Fibroblast of lung (primary cell): ENCODE results near the gene NOSTRIN. TPM values are rescaled to one million over a fixed set of nuclear protein-coding genes. Genes with fewer than 3 reads are reported as not detected.
A peak's percentile ranks its signal among the peaks of the same experiment; 100 is the strongest.

Experiments
- DNase-seq, 2 donors: peaks; one replicate each; pipeline versions ENCODE4 v3.0.0 to v3.0.0-alpha.2; 2010; ENCODE audit warnings: low read depth in 2 of 2
- H2AFZ ChIP-seq: 2 replicates; pipeline ENCODE4 v1.5.1; 2012; ENCODE audit warnings: low read length, control low read depth, inconsistent platforms
- H3K27ac ChIP-seq: 2 replicates; pipeline ENCODE4 v1.5.1; 2011; ENCODE audit warnings: low read length, control low read depth; ENCODE audit not compliant: insufficient read depth
- H3K27me3 ChIP-seq: 2 replicates; pipeline ENCODE4 v1.5.1; 2011; ENCODE audit warnings: mild to moderate bottlenecking, low read length; ENCODE audit not compliant: control insufficient read depth, insufficient read depth
- H3K36me3 ChIP-seq: 2 replicates; pipeline ENCODE4 v1.5.1; 2011; ENCODE audit warnings: low read length; ENCODE audit not compliant: control insufficient read depth, insufficient read depth
- H3K4me1 ChIP-seq: 2 replicates; pipeline ENCODE4 v1.5.1; 2011; ENCODE audit warnings: low read length; ENCODE audit not compliant: control insufficient read depth, insufficient read depth; ENCODE audit errors: extremely low read depth
- H3K4me2 ChIP-seq: 2 replicates; pipeline ENCODE4 v1.5.1; 2011; ENCODE audit warnings: low read length, control low read depth; ENCODE audit not compliant: insufficient read depth; ENCODE audit errors: extremely low read depth
- H3K4me3 ChIP-seq, 4 experiments: fragments of 200-600 bp in 1 of 4; sonication (generic) in 1 of 4; replicated peaks in 1 of 4; 2 replicates each; pipeline ENCODE4 v1.5.1; 2011 to 2016; ENCODE audit warnings: low read length in 4 of 4, low read depth in 3 of 4, mild to moderate bottlenecking in 3 of 4, control low read depth in 2 of 4, inconsistent platforms in 1 of 4, mixed read lengths in 1 of 4; ENCODE audit not compliant: insufficient read depth in 1 of 4; ENCODE audit errors: control extremely low read depth in 1 of 4
- H3K79me2 ChIP-seq: 2 replicates; pipeline ENCODE4 v1.5.1; 2012; ENCODE audit warnings: mild to moderate bottlenecking, low read length, inconsistent platforms; ENCODE audit not compliant: control insufficient read depth, insufficient read depth
- H3K9ac ChIP-seq: 2 replicates; pipeline ENCODE4 v1.5.1; 2011; ENCODE audit warnings: mild to moderate bottlenecking, low read length, control low read depth; ENCODE audit not compliant: insufficient read depth
- H3K9me3 ChIP-seq: 2 replicates; pipeline ENCODE4 v1.5.1; 2012; ENCODE audit warnings: low read depth, low read length; ENCODE audit not compliant: control insufficient read depth, insufficient read depth
- H4K20me1 ChIP-seq: 2 replicates; pipeline ENCODE4 v1.5.1; 2011; ENCODE audit warnings: low read length; ENCODE audit not compliant: control insufficient read depth, insufficient read depth; ENCODE audit errors: extremely low read depth
- CTCF ChIP-seq, 2 donors: IDR thresholded peaks in 1 of 2; conservative IDR thresholded peaks in 1 of 2; 1 replicate in 1 of 2; 2 replicates in 1 of 2; pipeline ENCODE4 v1.5.1; 2011 to 2012; ENCODE audit warnings: low read length in 2 of 2, control low read depth in 1 of 2, inconsistent platforms in 1 of 2, low read depth in 1 of 2, mild to moderate bottlenecking in 1 of 2
- EZH2 ChIP-seq: IDR thresholded peaks from 2 replicates; pipeline ENCODE4 v1.5.1; 2012; ENCODE audit warnings: low read length, control low read depth, mild to moderate bottlenecking; ENCODE audit errors: missing control alignments
- polyA minus RNA-seq: library from RNA; depleted of rRNA, polyadenylated mRNA; stranded (reverse); fragments of >200 nt; gene quantifications from 2 replicates; pipeline ENCODE4 v1.2.3, GENCODE V29; 2011; ENCODE audit warnings: low replicate concordance
- polyA plus RNA-seq, 2 donors: library from polyadenylated mRNA; depleted of rRNA in 1 of 2; stranded (reverse) in 1 of 2; unstranded in 1 of 2; fragments of >200 nt; gene quantifications; 2 replicates each; pipeline ENCODE4 v1.2.1, GENCODE V29; 2011 to 2012; ENCODE audit warnings: missing spikeins in 1 of 2
- total RNA-seq: library from RNA; depleted of rRNA; stranded (reverse); fragments of >200 nt; gene quantifications from 2 replicates; pipeline ENCODE4 v1.2.1, GENCODE V29; 2014

NOSTRIN gene
- total RNA-seq: 0.50 TPM in 1 of 2 replicates, not detected in the other
- 0.46 and 1.3 TPM in 2 replicates for polyA plus RNA-seq
- polyA plus RNA-seq (2012): 0.22 and 1.7 TPM in 2 replicates
- polyA minus RNA-seq: not detected in 2 replicates

- Histone ChIP-seq H2AFZ (peak within 1 kb of the TSS; percentile 82), H3K79me2 (no peaks in the 10 kb centered on the region), H3K4me2 (peak within 1 kb of the TSS; percentile 54), H3K4me1 (peaks cover 3% of the 10 kb centered on the region), H4K20me1 (no peaks in the 10 kb centered on the region), H3K27me3 (no peaks in the 10 kb centered on the region), H3K4me3 (peak within 1 kb of the TSS in 3 of 4 experiments; percentile 1 to 29 (median 15)), H3K9me3 (no peaks in the 10 kb centered on the region), H3K9ac (no peak within 1 kb of the TSS), H3K36me3 (no peaks in the 10 kb centered on the region), H3K27ac (no peak within 1 kb of the TSS)
- DNase-seq: peak; percentile 63 to 78
- TF ChIP-seq EZH2 (no peak), CTCF (conservative IDR thresholded peaks at IDR 0.05 in 1 of 2, IDR thresholded peaks at IDR 0.05 in 1 of 2; ENCODE audit: low read depth in 1 of 2, low read length in 2 of 2) (no peak)
These were observed at the start of gene NOSTRIN for GRCh38 chr2:168801961-168802858. Gene NOSTRIN, plus strand, starts transcription at chr2:168802637. Its CDS starts 10 bp downstream, at chr2:168802647.

- Histone ChIP-seq H4K20me1 (no peaks in the 10 kb centered on the region), H3K36me3 (no peaks in the 10 kb centered on the region), H3K9me3 (no peaks in the 10 kb centered on the region), H3K4me3 (no peak overlapping the region), H3K4me2 (no peak overlapping the region), H3K79me2 (no peaks in the 10 kb centered on the region), H3K4me1 (no peaks in the 10 kb centered on the region), H3K27me3 (no peaks in the 10 kb centered on the region), H2AFZ (no peak overlapping the region), H3K27ac (no peak overlapping the region), H3K9ac (no peak overlapping the region)
- no peak for DNase-seq
- TF ChIP-seq EZH2 (no peak), CTCF (conservative IDR thresholded peaks at IDR 0.05 in 1 of 2, IDR thresholded peaks at IDR 0.05 in 1 of 2; ENCODE audit: low read depth in 1 of 2, low read length in 2 of 2) (no peak)
These were observed 48.6 kb upstream of the NOSTRIN start for GRCh38 chr2:168753765-168754329.

- H2AFZ ChIP-seq: no peak overlapping the region
- no peak overlapping the region for H3K9ac ChIP-seq
- H3K4me1 ChIP-seq: no peaks in the 10 kb centered on the region
- no peaks in the 10 kb centered on the region for H3K27me3 ChIP-seq
- no peaks in the 10 kb centered on the region for H3K36me3 ChIP-seq
- no peak overlapping the region for H3K27ac ChIP-seq
- H3K79me2 ChIP-seq: no peaks in the 10 kb centered on the region
- no peak overlapping the region for H3K4me3 ChIP-seq
- DNase-seq: no peak
- H4K20me1 ChIP-seq: no peaks in the 10 kb centered on the region
- TF ChIP-seq EZH2: no peak
- TF ChIP-seq CTCF (conservative IDR thresholded peaks at IDR 0.05 in 1 of 2, IDR thresholded peaks at IDR 0.05 in 1 of 2; ENCODE audit: low read depth in 1 of 2, low read length in 2 of 2): no peak
- no peaks in the 10 kb centered on the region for H3K9me3 ChIP-seq
- no peak overlapping the region for H3K4me2 ChIP-seq
These were observed 45.2 kb upstream of the NOSTRIN start for GRCh38 chr2:168757223-168757622.
